ENCODE results near the gene REP15. TPM values are rescaled to one million over a fixed set of nuclear protein-coding genes. Genes with fewer than 3 reads are reported as not detected.

Gene REP15
- total and polyA plus RNA-seq, 2 of the 4 experiments (the other 2 are of a cell fraction): 0.48 to 2.2 TPM

DNA sequence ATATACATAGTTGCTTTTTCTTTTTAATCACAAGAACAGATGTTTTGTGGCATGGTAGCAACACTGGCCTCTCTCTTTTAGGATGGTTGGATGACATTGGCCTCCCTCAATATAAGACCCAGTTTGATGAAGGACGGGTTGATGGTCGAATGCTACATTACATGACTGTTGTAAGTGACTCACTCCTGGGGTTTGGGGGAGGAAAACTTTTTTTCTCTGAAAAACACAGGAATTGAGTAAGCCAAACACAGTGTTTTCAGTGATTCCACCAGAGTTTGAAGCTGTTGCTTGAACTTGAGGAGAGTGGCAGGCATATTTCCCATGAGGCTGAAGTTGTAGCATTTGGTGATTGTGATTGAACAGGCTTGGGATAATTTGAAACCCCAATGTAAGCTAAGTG is 13.7 kb upstream of the REP15 start:
- Histone ChIP-seq H3K4me1 (ENCODE audit: control insufficient read depth, insufficient read depth, low read length) (no peaks in the 10 kb centered on the region), H3K4ac (ENCODE audit: low read depth, low read length) (no peak overlapping the region), H2AK5ac (ENCODE audit: low read depth, low read length) (no peak overlapping the region), H2BK120ac (ENCODE audit: low read depth, low read length) (no peak overlapping the region), H2BK20ac (ENCODE audit: low read depth, low read length) (no peak overlapping the region), H3K9me1 (ENCODE audit: insufficient read depth, low read length) (peaks cover 5% of the 10 kb centered on the region; the same call in 1 of the 2 replicates), H3K9me3 (ENCODE audit: control insufficient read depth, insufficient read depth, low read length) (no peaks in the 10 kb centered on the region), H3K4me3 (ENCODE audit: insufficient read depth, low read depth, low read length) (no peak overlapping the region), H3K23ac (ENCODE audit: low read depth, low read length) (no peak overlapping the region), H2AK9ac (replicated peaks; ENCODE audit: low read depth, low read length, poor library complexity) (no peak overlapping the region), H3K36me3 (ENCODE audit: control insufficient read depth, insufficient read depth, low read length) (peaks cover 22% of the 10 kb centered on the region), H3K9ac (ENCODE audit: low read depth, low read length) (no peak overlapping the region), H3K56ac (ENCODE audit: extremely low read depth, insufficient read depth, low read length) (no peak overlapping the region), H4K20me1 (ENCODE audit: insufficient read depth, low read length) (no peaks in the 10 kb centered on the region), H3K79me1 (ENCODE audit: low read depth in 1 of 2, low read length in 2 of 2) (peaks cover 4 to 6% of the 10 kb centered on the region in 2 experiments; a peak in 2 of 4 replicates), H2BK15ac (ENCODE audit: low read depth, low read length) (no peak overlapping the region), H3K27ac (ENCODE audit: insufficient read depth, low read length) (no peak overlapping the region), H2AFZ (replicated peaks; ENCODE audit: low read length, poor library complexity) (no peak overlapping the region), H4K5ac (ENCODE audit: low read depth, low read length) (no peak overlapping the region), H3K27me3 (ENCODE audit: control insufficient read depth, insufficient read depth, low read length) (no peaks in the 10 kb centered on the region), H3K18ac (ENCODE audit: low read depth, low read length) (no peak overlapping the region), H4K91ac (ENCODE audit: insufficient read depth, low read depth, low read length) (no peak overlapping the region), H2BK5ac (ENCODE audit: low read depth, low read length, poor library complexity, severe bottlenecking) (no peak overlapping the region), H3K4me2 (ENCODE audit: low read depth, low read length) (no peak overlapping the region), H4K8ac (ENCODE audit: low read depth in 2 of 2, low read length in 2 of 2) (no peak overlapping the region), H3K14ac (replicated peaks; ENCODE audit: low read depth, low read length) (no peak overlapping the region)
- no CpG with 5 or more reads among the region's 2 CpGs for WGBS, 2 experiments (ENCODE audit: extremely low coverage in 2 of 2, insufficient read length in 1 of 2)
- ChIA-PET POLR2A (ENCODE audit: unreplicated experiment) (no interaction called here), CTCF (no interaction called here)
- TF ChIP-seq FOS (IDR thresholded peaks at IDR 0.05; ENCODE audit: low read depth, low read length) (0 out of 2 replicates have a peak, but pooled peaks have one; percentile 33), RCOR1 (IDR thresholded peaks at IDR 0.05; ENCODE audit: insufficient replicate concordance, low read length) (no peak), NFE2L2 (IDR thresholded peaks at IDR 0.05; ENCODE audit: low read depth, low read length) (no peak)
- TF ChIP-seq, protein P1, sequence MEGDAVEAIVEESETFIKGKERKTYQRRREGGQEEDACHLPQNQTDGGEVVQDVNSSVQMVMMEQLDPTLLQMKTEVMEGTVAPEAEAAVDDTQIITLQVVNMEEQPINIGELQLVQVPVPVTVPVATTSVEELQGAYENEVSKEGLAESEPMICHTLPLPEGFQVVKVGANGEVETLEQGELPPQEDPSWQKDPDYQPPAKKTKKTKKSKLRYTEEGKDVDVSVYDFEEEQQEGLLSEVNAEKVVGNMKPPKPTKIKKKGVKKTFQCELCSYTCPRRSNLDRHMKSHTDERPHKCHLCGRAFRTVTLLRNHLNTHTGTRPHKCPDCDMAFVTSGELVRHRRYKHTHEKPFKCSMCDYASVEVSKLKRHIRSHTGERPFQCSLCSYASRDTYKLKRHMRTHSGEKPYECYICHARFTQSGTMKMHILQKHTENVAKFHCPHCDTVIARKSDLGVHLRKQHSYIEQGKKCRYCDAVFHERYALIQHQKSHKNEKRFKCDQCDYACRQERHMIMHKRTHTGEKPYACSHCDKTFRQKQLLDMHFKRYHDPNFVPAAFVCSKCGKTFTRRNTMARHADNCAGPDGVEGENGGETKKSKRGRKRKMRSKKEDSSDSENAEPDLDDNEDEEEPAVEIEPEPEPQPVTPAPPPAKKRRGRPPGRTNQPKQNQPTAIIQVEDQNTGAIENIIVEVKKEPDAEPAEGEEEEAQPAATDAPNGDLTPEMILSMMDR (conservative IDR thresholded peaks at IDR 0.05; ENCODE audit: low read depth, low read length): no peak
- TF ChIP-seq, protein P2, sequence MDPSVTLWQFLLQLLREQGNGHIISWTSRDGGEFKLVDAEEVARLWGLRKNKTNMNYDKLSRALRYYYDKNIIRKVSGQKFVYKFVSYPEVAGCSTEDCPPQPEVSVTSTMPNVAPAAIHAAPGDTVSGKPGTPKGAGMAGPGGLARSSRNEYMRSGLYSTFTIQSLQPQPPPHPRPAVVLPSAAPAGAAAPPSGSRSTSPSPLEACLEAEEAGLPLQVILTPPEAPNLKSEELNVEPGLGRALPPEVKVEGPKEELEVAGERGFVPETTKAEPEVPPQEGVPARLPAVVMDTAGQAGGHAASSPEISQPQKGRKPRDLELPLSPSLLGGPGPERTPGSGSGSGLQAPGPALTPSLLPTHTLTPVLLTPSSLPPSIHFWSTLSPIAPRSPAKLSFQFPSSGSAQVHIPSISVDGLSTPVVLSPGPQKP (IDR thresholded peaks at IDR 0.05; ENCODE audit: borderline replicate concordance, low read depth, low read length): no peak
- DNase-seq: peak; percentile 70
- dilution Hi-C loops (cut with HindIII; ENCODE audit: low sequenced_read_pairs, unreplicated experiment): no loop called here
- peak; percentile 85 for ATAC-seq (ENCODE audit: low read depth)
- no TSS peak for BruUV-seq (replicated peaks)
- in situ Hi-C loops (cut with MboI; ENCODE audit: low sequenced_read_pairs): no loop called here
- intact Hi-C loops (cut with micrococcal nuclease): no loop called here

Measured in IMR-90 (cell line).